Neural progenitor cell (in vitro differentiated cells): ENCODE results near the gene STARD3.
"Not testable (repeated sequence)": the region's sequence is repeated elsewhere in the genome, so short reads cannot be mapped to it uniquely, and the experiment has no call there.

ENCODE experiments used
- EZH2 ChIP-seq: fragments of 200-600 bp; sonication (generic); IDR thresholded peaks from 2 replicates; pipeline ENCODE4 v1.6.1; 2017; ENCODE audit warnings: antibody characterized with exemption, mild to moderate bottlenecking, moderate library complexity
- EZH2phosphoT487 ChIP-seq: fragments of 200-600 bp; sonication (generic); IDR thresholded peaks from 2 replicates; pipeline ENCODE4 v1.6.1; 2017; ENCODE audit warnings: antibody characterized with exemption
- TF ChIP-seq, protein P1 (sequence below): fragments of 200-600 bp; sonication (generic); IDR thresholded peaks from 2 replicates; pipeline ENCODE4 v1.5.1; 2017; ENCODE audit warnings: antibody characterized with exemption, mild to moderate bottlenecking

DNA sequence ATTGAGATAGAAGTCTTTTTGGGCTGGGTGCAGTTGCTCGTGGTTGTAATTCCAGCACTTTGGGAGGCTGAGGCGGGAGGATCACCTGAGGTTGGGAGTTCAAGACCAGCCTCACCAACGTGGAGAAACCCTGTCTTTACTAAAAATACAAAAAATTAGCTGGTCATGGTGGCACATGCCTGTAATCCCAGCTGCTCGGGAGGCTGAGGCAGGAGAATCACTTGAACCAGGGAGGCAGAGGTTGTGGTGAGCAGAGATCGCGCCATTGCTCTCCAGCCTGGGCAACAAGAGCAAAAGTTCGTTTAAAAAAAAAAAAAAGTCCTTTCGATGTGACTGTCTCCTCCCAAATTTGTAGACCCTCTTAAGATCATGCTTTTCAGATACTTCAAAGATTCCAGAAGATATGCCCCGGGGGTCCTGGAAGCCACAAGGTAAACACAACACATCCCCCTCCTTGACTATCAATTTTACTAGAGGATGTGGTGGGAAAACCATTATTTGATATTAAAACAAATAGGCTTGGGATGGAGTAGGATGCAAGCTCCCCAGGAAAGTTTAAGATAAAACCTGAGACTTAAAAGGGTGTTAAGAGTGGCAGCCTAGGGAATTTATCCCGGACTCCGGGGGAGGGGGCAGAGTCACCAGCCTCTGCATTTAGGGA is 62.3 kb downstream of the STARD3 start:
- not testable (repeated sequence) for TF ChIP-seq EZH2phosphoT487, EZH2
- TF ChIP-seq, protein P1, sequence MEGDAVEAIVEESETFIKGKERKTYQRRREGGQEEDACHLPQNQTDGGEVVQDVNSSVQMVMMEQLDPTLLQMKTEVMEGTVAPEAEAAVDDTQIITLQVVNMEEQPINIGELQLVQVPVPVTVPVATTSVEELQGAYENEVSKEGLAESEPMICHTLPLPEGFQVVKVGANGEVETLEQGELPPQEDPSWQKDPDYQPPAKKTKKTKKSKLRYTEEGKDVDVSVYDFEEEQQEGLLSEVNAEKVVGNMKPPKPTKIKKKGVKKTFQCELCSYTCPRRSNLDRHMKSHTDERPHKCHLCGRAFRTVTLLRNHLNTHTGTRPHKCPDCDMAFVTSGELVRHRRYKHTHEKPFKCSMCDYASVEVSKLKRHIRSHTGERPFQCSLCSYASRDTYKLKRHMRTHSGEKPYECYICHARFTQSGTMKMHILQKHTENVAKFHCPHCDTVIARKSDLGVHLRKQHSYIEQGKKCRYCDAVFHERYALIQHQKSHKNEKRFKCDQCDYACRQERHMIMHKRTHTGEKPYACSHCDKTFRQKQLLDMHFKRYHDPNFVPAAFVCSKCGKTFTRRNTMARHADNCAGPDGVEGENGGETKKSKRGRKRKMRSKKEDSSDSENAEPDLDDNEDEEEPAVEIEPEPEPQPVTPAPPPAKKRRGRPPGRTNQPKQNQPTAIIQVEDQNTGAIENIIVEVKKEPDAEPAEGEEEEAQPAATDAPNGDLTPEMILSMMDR: not testable (repeated sequence)
